ENCODE data around the gene CERK.

The CERK gene

DNA sequence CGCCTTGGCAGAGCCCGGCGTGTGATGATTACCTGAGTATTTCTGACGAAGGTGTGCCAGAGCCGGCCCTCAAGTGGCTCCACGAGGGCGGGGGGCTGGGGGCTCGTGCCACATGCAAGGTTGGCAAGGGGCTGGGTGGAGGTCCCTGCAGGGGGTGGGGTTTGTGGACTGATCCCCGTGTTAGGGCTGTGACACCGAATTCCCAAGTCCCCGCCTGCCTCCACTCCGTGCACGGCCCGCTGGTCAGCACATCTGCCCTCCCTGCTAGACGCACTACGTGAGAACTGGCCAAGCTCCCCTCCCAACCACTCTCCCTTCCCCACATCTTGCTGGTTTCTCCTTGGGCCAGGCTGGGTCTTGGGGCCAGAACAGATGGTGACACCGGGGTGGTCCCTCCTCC, 83.6 kb downstream of the CERK start (continued):
- TF ChIP-seq ZBTB20 (tag by site-specific recombination; IDR thresholded peaks at IDR 0.05) = no peak

DNA sequence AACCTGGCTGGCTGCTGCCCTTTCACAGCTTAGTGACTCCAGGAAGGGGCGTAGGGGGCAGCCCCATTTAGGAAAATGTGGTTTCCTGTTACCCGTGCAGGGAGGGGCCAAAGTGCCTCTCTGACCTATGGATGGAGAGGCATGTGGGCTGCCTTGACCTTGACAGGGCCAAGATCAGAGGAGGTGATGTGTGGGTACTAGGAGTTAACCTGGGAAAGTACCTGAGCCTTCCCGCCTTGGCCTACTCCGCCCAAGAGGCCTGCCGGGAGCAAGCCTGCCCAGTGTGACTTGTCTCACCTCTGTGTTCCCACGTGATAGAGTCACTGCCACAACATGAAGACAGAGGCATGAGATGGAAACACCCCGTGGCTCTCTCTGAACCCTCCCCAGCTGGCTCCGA, 84.5 kb downstream of the CERK start:
- POLR2A ChIA-PET = no interaction called here
- Histone ChIP-seq H3K36me3 (ENCODE audit: control insufficient read depth in 2 of 2, insufficient read depth in 1 of 2, low read length in 2 of 2) (no peaks in the 10 kb centered on the region), H3K9me3 (ENCODE audit: control insufficient read depth, insufficient read depth, low read depth, low read length) (no peaks in the 10 kb centered on the region), H3K4me3 (ENCODE audit: low read depth, low read length) (no peak overlapping the region), H3K27ac (ENCODE audit: extremely low read depth, low read depth, low read length) (no peak overlapping the region), H3K4me1 (ENCODE audit: control insufficient read depth, insufficient read depth, low read length) (no peaks in the 10 kb centered on the region)
- CTCF ChIA-PET = no interaction called here
- TF ChIP-seq MYNN (tag by site-specific recombination; IDR thresholded peaks at IDR 0.05; ENCODE audit: borderline replicate concordance) = no peak
- TF ChIP-seq ZNF121 (tag by site-specific recombination; IDR thresholded peaks at IDR 0.05) = no peak
- no peak for TF ChIP-seq ZNF707 (tag by site-specific recombination; IDR thresholded peaks at IDR 0.05)
- no peak for TF ChIP-seq OVOL3 (tag by site-specific recombination; IDR thresholded peaks at IDR 0.05)
- no peak for TF ChIP-seq ZBTB48 (tag by site-specific recombination; IDR thresholded peaks at IDR 0.05)
- TF ChIP-seq RBAK (tag by site-specific recombination; IDR thresholded peaks at IDR 0.05) = no peak
- TF ChIP-seq ZNF791 (tag by site-specific recombination; IDR thresholded peaks at IDR 0.05) = no peak
- TF ChIP-seq ZNF302 (tag by site-specific recombination; IDR thresholded peaks at IDR 0.05; ENCODE audit: low read depth) = no peak
- TF ChIP-seq GFI1B (tag by site-specific recombination; IDR thresholded peaks at IDR 0.05) = no peak
- TF ChIP-seq ZNF510 (tag by site-specific recombination; IDR thresholded peaks at IDR 0.05; ENCODE audit: insufficient replicate concordance) = no peak
- TF ChIP-seq, protein P1, sequence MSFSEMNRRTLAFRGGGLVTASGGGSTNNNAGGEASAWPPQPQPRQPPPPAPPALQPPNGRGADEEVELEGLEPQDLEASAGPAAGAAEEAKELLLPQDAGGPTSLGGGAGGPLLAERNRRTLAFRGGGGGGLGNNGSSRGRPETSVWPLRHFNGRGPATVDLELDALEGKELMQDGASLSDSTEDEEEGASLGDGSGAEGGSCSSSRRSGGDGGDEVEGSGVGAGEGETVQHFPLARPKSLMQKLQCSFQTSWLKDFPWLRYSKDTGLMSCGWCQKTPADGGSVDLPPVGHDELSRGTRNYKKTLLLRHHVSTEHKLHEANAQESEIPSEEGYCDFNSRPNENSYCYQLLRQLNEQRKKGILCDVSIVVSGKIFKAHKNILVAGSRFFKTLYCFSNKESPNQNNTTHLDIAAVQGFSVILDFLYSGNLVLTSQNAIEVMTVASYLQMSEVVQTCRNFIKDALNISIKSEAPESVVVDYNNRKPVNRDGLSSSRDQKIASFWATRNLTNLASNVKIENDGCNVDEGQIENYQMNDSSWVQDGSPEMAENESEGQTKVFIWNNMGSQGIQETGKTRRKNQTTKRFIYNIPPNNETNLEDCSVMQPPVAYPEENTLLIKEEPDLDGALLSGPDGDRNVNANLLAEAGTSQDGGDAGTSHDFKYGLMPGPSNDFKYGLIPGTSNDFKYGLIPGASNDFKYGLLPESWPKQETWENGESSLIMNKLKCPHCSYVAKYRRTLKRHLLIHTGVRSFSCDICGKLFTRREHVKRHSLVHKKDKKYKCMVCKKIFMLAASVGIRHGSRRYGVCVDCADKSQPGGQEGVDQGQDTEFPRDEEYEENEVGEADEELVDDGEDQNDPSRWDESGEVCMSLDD (tag by site-specific recombination; IDR thresholded peaks at IDR 0.05) = no peak
- no peak for TF ChIP-seq ZIC2 (tag by site-specific recombination; IDR thresholded peaks at IDR 0.05)
- TF ChIP-seq TCF7L2 (IDR thresholded peaks at IDR 0.05; ENCODE audit: borderline replicate concordance, low read depth, low read length) = no peak
- TF ChIP-seq SP3 (tag by site-specific recombination; IDR thresholded peaks at IDR 0.05) = no peak
- no peak for TF ChIP-seq ZNF529 (tag by site-specific recombination; IDR thresholded peaks at IDR 0.05; ENCODE audit: insufficient replicate concordance)
- no peak for TF ChIP-seq OSR2 (tag by site-specific recombination; IDR thresholded peaks at IDR 0.05)
- TF ChIP-seq ZNF274 (IDR thresholded peaks at IDR 0.05; ENCODE audit: low read length) = no peak
- TF ChIP-seq ZNF274 (tag by site-specific recombination; IDR thresholded peaks at IDR 0.05; ENCODE audit: borderline replicate concordance) = no peak
- no peak for TF ChIP-seq ZBTB1 (tag by site-specific recombination; IDR thresholded peaks at IDR 0.05)
- TF ChIP-seq, protein P2, sequence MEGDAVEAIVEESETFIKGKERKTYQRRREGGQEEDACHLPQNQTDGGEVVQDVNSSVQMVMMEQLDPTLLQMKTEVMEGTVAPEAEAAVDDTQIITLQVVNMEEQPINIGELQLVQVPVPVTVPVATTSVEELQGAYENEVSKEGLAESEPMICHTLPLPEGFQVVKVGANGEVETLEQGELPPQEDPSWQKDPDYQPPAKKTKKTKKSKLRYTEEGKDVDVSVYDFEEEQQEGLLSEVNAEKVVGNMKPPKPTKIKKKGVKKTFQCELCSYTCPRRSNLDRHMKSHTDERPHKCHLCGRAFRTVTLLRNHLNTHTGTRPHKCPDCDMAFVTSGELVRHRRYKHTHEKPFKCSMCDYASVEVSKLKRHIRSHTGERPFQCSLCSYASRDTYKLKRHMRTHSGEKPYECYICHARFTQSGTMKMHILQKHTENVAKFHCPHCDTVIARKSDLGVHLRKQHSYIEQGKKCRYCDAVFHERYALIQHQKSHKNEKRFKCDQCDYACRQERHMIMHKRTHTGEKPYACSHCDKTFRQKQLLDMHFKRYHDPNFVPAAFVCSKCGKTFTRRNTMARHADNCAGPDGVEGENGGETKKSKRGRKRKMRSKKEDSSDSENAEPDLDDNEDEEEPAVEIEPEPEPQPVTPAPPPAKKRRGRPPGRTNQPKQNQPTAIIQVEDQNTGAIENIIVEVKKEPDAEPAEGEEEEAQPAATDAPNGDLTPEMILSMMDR (tag by site-specific recombination; IDR thresholded peaks at IDR 0.05) = no peak

GRCh38 chr22:46652847-46653331, 85.2 kb downstream of the CERK start:
- no peak overlapping the region for H3K4me3 ChIP-seq (ENCODE audit: low read depth, low read length)
- TF ChIP-seq ZIC2 (tag by site-specific recombination; IDR thresholded peaks at IDR 0.05) = peak; percentile 29
- no peak for TF ChIP-seq ZFP69B (tag by site-specific recombination; IDR thresholded peaks at IDR 0.05)
- no peak for TF ChIP-seq ZNF704 (tag by site-specific recombination; IDR thresholded peaks at IDR 0.05)
- no peak for TF ChIP-seq ZSCAN16 (tag by site-specific recombination; IDR thresholded peaks at IDR 0.05)
- no peak for TF ChIP-seq ZNF837 (tag by site-specific recombination; IDR thresholded peaks at IDR 0.05)
- H3K9me3 ChIP-seq (ENCODE audit: control insufficient read depth, insufficient read depth, low read depth, low read length) = no peaks in the 10 kb centered on the region
- no peak overlapping the region for H3K27ac ChIP-seq (ENCODE audit: extremely low read depth, low read depth, low read length)
- H3K36me3 ChIP-seq (ENCODE audit: control insufficient read depth in 2 of 2, insufficient read depth in 1 of 2, low read length in 2 of 2) = no peaks in the 10 kb centered on the region
- CTCF ChIA-PET = interaction anchor here (1.1 kb wide), 1 partner anchor 89 kb away, joined by 5 read pairs; no protein-coding TSS in a partner anchor
- no peaks in the 10 kb centered on the region for H3K4me1 ChIP-seq (ENCODE audit: control insufficient read depth, insufficient read depth, low read length)
- POLR2A ChIA-PET = no interaction called here

Data from HEK293 (cell line).